NB4 (cell line): Measurements from ENCODE around the gene KCNJ5.

ENCODE experiments used
- DNase-seq: peaks from one replicate; pipeline ENCODE4 v3.0.0; 2010; ENCODE audit warnings: low read depth
- H3K4me3 ChIP-seq: one replicate; pipeline ENCODE4 v1.5.1; 2011; ENCODE audit warnings: mild to moderate bottlenecking, low read depth, low read length, moderate library complexity
- MYC ChIP-seq: IDR thresholded peaks from 2 replicates; pipeline ENCODE4 v1.6.1; 2011; ENCODE audit warnings: low read depth, low read length
- POLR2A ChIP-seq: IDR thresholded peaks from 2 replicates; pipeline ENCODE4 v1.6.1; 2011; ENCODE audit warnings: mild to moderate bottlenecking; ENCODE audit not compliant: insufficient read length; ENCODE audit errors: extremely low read depth
- TF ChIP-seq, protein P1 (sequence below): IDR thresholded peaks from one replicate; pipeline ENCODE4 v1.5.1; 2012; ENCODE audit warnings: low read depth, low read length
- TF ChIP-seq, protein P2 (sequence below): IDR thresholded peaks from 2 replicates; pipeline ENCODE4 v1.6.1; 2011; ENCODE audit warnings: low read depth, low read length

KCNJ5 gene

DNA sequence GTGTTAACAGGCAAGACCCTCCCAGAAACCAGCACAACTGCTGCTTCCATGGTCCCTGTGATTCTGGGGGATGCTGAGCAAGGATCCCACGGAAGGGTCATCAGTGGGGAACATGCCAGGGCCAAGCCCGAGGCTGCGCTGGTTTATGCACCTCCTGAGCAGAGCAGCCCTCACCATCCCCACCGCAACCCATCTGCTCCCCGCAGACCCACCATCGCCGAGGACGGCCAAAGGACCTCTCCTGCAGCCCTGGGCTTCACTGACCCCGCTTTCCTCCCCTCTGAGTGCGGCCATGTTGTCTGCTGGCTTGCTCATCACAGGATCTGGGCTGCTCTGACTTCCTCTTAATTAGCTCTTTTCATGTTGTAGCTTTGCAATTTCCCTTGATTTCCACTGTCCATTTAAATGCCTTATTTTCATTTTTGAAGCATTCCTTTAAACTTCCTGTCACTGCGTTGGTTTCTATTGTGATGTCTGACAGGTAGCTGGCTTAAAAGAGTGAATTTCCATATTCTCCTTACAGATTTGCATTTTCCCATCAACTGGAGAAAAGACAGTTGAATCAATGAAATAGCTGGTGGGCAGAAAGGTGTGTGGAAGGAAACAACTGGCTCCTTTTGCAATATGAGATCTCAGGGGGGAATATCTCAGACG lies 36.7 kb downstream of the KCNJ5 start:
- no peak for DNase-seq
- TF ChIP-seq POLR2A (no peak), MYC (no peak)
- TF ChIP-seq, protein P1, sequence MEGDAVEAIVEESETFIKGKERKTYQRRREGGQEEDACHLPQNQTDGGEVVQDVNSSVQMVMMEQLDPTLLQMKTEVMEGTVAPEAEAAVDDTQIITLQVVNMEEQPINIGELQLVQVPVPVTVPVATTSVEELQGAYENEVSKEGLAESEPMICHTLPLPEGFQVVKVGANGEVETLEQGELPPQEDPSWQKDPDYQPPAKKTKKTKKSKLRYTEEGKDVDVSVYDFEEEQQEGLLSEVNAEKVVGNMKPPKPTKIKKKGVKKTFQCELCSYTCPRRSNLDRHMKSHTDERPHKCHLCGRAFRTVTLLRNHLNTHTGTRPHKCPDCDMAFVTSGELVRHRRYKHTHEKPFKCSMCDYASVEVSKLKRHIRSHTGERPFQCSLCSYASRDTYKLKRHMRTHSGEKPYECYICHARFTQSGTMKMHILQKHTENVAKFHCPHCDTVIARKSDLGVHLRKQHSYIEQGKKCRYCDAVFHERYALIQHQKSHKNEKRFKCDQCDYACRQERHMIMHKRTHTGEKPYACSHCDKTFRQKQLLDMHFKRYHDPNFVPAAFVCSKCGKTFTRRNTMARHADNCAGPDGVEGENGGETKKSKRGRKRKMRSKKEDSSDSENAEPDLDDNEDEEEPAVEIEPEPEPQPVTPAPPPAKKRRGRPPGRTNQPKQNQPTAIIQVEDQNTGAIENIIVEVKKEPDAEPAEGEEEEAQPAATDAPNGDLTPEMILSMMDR: no peak
- TF ChIP-seq, protein P2, sequence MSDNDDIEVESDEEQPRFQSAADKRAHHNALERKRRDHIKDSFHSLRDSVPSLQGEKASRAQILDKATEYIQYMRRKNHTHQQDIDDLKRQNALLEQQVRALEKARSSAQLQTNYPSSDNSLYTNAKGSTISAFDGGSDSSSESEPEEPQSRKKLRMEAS: no peak
- no peak overlapping the region for H3K4me3 ChIP-seq

DNA sequence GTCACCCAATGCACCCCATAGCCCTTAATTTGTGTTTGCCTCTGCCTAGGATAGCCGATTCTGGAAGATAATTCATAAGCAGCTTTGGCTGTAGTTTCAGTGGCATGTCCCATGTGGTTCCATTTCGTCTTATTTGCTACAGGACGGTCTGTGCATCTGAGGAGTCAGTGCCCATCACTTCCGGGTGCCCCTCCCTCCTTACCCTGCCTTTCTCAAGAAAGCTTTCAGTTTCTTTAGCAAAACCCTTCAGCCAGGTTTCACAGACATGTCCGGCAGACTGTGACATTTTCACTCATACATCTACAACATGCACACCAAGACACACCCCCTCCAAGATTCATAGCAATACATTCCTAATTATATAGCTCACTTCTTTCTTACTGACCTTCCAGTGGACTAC lies 37.2 kb downstream of the KCNJ5 start:
- DNase-seq: no peak
- TF ChIP-seq MYC: no peak
- TF ChIP-seq POLR2A: no peak
- TF ChIP-seq, protein P1: no peak
- TF ChIP-seq, protein P2: no peak
- no peak overlapping the region for H3K4me3 ChIP-seq

DNA sequence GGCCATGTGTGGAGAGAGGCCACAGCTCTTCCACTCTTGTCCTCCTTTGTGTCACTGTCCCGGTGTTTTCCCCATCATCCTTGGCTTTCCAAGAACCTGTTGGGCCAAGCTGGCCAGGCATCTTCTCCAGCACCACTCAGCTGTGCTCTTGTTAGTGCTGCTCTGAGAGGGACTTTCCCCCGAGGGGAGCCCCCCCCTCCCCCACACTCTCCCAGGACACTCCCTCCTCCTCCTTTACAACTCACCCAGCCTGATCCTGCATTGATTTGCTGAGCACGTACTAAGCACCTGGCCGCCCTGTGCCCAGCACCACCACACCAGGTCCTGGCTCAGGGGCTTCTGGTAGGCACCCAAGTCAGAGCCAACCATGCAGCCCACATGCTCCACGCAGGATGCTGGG lies 38.3 kb downstream of the KCNJ5 start:
- H3K4me3 ChIP-seq: no peak overlapping the region
- no peak for DNase-seq
- TF ChIP-seq, protein P1: no peak
- TF ChIP-seq, protein P2: no peak
- TF ChIP-seq POLR2A (no peak), MYC (no peak)

DNA sequence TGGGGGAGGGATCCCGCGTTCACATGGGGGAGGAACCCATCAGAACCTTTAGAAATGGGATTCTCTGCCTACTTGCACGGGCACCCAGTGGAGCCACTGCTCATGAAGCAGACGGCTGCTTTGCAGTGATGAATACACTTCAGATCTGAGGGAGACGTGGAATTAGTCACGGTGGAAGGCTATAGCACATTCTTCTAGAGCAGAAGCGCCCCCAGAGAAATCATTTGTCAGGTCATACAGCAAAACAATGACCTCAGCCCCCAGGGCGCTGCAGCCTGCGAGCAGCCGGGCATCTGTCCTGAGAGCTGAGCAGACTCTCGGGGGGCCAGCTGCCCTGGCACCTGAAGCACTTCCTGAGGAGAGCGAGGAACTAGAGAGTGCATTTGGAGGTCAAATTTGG lies 38.8 kb downstream of the KCNJ5 start:
- no peak for DNase-seq
- TF ChIP-seq MYC (no peak), POLR2A (no peak)
- TF ChIP-seq, protein P2: no peak
- TF ChIP-seq, protein P1: no peak
- H3K4me3 ChIP-seq: no peak overlapping the region

DNA sequence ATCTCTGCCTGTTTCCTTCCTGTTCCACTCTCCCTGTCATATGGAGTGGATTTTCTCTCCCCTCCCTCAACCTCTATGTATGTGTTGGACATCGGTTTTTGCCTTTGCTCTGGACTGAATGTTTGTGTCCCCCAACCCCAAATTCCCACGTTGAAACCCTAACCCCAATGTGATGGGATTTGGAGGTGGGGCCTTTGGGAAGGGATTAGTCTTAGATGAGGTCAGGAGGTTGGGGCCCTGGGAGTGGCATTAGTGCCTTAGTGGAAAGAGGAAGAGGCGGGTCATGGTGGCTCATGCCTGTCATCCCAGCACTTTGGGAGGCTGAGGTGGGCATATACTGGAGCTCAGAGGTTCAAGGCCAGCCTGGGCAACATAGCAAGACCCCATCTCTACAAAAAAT lies 39.9 kb downstream of the KCNJ5 start:
- peak; percentile 18 for DNase-seq
- no peak overlapping the region for H3K4me3 ChIP-seq
- no peak for TF ChIP-seq POLR2A
- TF ChIP-seq, protein P2: no peak
- TF ChIP-seq, protein P1: no peak
- TF ChIP-seq MYC: no peak
